Thyroid gland (tissue), 4 donors: ENCODE data around the gene HSPA2. TPM values are rescaled to one million over a fixed set of nuclear protein-coding genes. Genes with fewer than 3 reads are reported as not detected.
A peak's percentile ranks its signal among the peaks of the same experiment; 100 is the strongest.

Experiments used
- DNase-seq, 2 donors: peaks; one replicate each; pipeline ENCODE4 v3.0.0-alpha.2; 2019
- H3K27ac ChIP-seq, 3 donors: fragments of 200-600 bp; sonication (generic); 1 replicate in 2 of 3; 2 replicates in 1 of 3; pipeline ENCODE4 v1.5.1; 2016 to 2019; ENCODE audit warnings: mild to moderate bottlenecking in 1 of 3, moderate library complexity in 1 of 3
- H3K27me3 ChIP-seq: fragments of 200-600 bp; sonication (generic); one replicate; pipeline ENCODE4 v1.5.1; 2019
- H3K36me3 ChIP-seq, 2 donors: fragments of 200-600 bp; sonication (generic); one replicate each; pipeline ENCODE4 v1.5.1; 2016 to 2019
- H3K4me1 ChIP-seq, 2 donors: fragments of 200-600 bp; sonication (generic); one replicate each; pipeline ENCODE4 v1.5.1; 2017 to 2019
- H3K4me3 ChIP-seq, 3 donors: fragments of 200-600 bp; sonication (generic); replicated peaks in 1 of 3; 1 replicate in 2 of 3; 2 replicates in 1 of 3; pipeline ENCODE4 v1.5.1; 2016; ENCODE audit warnings: mild to moderate bottlenecking in 1 of 3
- H3K9me3 ChIP-seq: fragments of 200-600 bp; sonication (generic); one replicate; pipeline ENCODE4 v1.5.1; 2017
- CTCF ChIP-seq, 6 experiments: fragments of 200-600 bp in 3 of 6; fragments of 450-650 bp in 3 of 6; sonication (generic) in 3 of 6; IDR thresholded peaks; one replicate each; pipeline ENCODE4 v1.5.1; 2016 to 2019; ENCODE audit warnings: antibody characterized with exemption in 6 of 6, mild to moderate bottlenecking in 2 of 6, inconsistent platforms in 1 of 6, moderate library complexity in 1 of 6
- POLR2A ChIP-seq, 2 donors: fragments of 450-650 bp; IDR thresholded peaks; one replicate each; pipeline ENCODE4 v1.6.1; 2017; ENCODE audit warnings: antibody characterized with exemption in 2 of 2, mild to moderate bottlenecking in 2 of 2, moderate library complexity in 1 of 2
- WGBS, 2 donors: methylation state at CpG; one replicate each; pipeline ENCODE4 v1.1.5; 2017; 5-methylcytosine and 5-hydroxymethylcytosine counted together
- intact Hi-C: fragments of 100-400 bp; cut with DNase I; formaldehyde crosslinking; loops from one replicate; pipeline ENCODE4 v1.15.1; 2023
- total RNA-seq, 4 donors: library from RNA; depleted of rRNA; stranded (reverse); fragments of >200 nt; gene quantifications; one replicate each; pipeline ENCODE4 v1.2.3, GENCODE V29; 2016

HSPA2 gene
- 10 to 100 TPM in 1 of 4 donors, 1 to 10 TPM in 3; 6.0 to 11.0 (median 8.4) TPM for total RNA-seq

- DNase-seq: peak; percentile 99 to 100
- no peaks in the 10 kb centered on the region for H3K36me3 ChIP-seq
- H3K27me3 ChIP-seq: no peaks in the 10 kb centered on the region
- 13 to 19% methylated on average over 30 to 52 of the region's 79 CpGs for WGBS, 2 donors
- peak within 1 kb of the TSS; percentile 25 to 63 (median 53) for H3K4me3 ChIP-seq
- TF ChIP-seq POLR2A (IDR thresholded peaks at IDR 0.05) (peak; percentile 79 to 97), CTCF (IDR thresholded peaks at IDR 0.05) (peak; percentile 39 to 90 (median 76))
- no peaks in the 10 kb centered on the region for H3K9me3 ChIP-seq
- H3K27ac ChIP-seq: peak within 1 kb of the TSS; percentile 56 to 90 (median 79)
- H3K4me1 ChIP-seq: peaks cover 6 to 13% of the 10 kb centered on the region in 2 donors
- intact Hi-C loops: no loop called here
These were observed at the start of gene HSPA2 for GRCh38 chr14:64540208-64541202. HSPA2 (plus strand) TSS chr14:64540741; CDS start chr14:64540850, 109 bp downstream.

- Histone ChIP-seq H3K4me1 (peaks cover 18 to 19% of the 10 kb centered on the region in 2 donors), H3K27me3 (no peaks in the 10 kb centered on the region), H3K36me3 (peaks cover 16 to 27% of the 10 kb centered on the region in 2 donors), H3K4me3 (no peak overlapping the region), H3K27ac (no peak overlapping the region), H3K9me3 (no peaks in the 10 kb centered on the region)
- WGBS, 2 donors: 87 to 96% methylated on average over 2 of the region's 2 CpGs
- DNase-seq: no peak
- intact Hi-C loops: no loop called here
- no peak for TF ChIP-seq CTCF (IDR thresholded peaks at IDR 0.05)
- TF ChIP-seq POLR2A (IDR thresholded peaks at IDR 0.05): no peak
These were observed 48.9 kb upstream of the HSPA2 start for GRCh38 chr14:64491637-64492036.

GRCh38 chr14:64493455-64493854 lies 47.1 kb upstream of the HSPA2 start:
- intact Hi-C loops: no loop called here
- no peak for DNase-seq
- TF ChIP-seq POLR2A (IDR thresholded peaks at IDR 0.05) (no peak), CTCF (IDR thresholded peaks at IDR 0.05) (no peak)
- peaks cover 4 to 10% of the 10 kb centered on the region in 2 donors for H3K36me3 ChIP-seq
- peak overlapping the region in 1 of 3 donors; percentile 12 for H3K27ac ChIP-seq
- no peaks in the 10 kb centered on the region for H3K9me3 ChIP-seq
- no peaks in the 10 kb centered on the region for H3K27me3 ChIP-seq
- no peak overlapping the region for H3K4me3 ChIP-seq
- WGBS, 2 donors: 83 to 87% methylated on average over 3 of the region's 3 CpGs
- peaks cover 30 to 36% of the 10 kb centered on the region in 2 donors for H3K4me1 ChIP-seq

GRCh38 chr14:64495252-64495651 lies 45.3 kb upstream of the HSPA2 start:
- no peak overlapping the region for H3K4me3 ChIP-seq
- no peak for TF ChIP-seq POLR2A (IDR thresholded peaks at IDR 0.05)
- TF ChIP-seq CTCF (IDR thresholded peaks at IDR 0.05): no peak
- H3K27ac ChIP-seq: peak overlapping the region in 1 of 3 donors; percentile 30
- H3K27me3 ChIP-seq: no peaks in the 10 kb centered on the region
- H3K9me3 ChIP-seq: no peaks in the 10 kb centered on the region
- intact Hi-C loops: no loop called here
- DNase-seq: no peak
- H3K4me1 ChIP-seq: peaks cover 39 to 46% of the 10 kb centered on the region in 2 donors
- H3K36me3 ChIP-seq: no peaks in the 10 kb centered on the region

GRCh38 chr14:64496764-64497163 lies 43.8 kb upstream of the HSPA2 start:
- no peaks in the 10 kb centered on the region for H3K27me3 ChIP-seq
- H3K36me3 ChIP-seq: no peaks in the 10 kb centered on the region
- H3K9me3 ChIP-seq: no peaks in the 10 kb centered on the region
- peak overlapping the region; percentile 6 to 45 (median 36) for H3K27ac ChIP-seq
- no peak for TF ChIP-seq CTCF (IDR thresholded peaks at IDR 0.05)
- TF ChIP-seq POLR2A (IDR thresholded peaks at IDR 0.05): no peak
- intact Hi-C loops: no loop called here
- no peak for DNase-seq
- H3K4me1 ChIP-seq: peaks cover 51 to 61% of the 10 kb centered on the region in 2 donors
- H3K4me3 ChIP-seq: no peak overlapping the region
